Neural progenitor cell (in vitro differentiated cells): ENCODE data around the gene R3HCC1L. TPM values are rescaled to one million over a fixed set of nuclear protein-coding genes. Genes with fewer than 3 reads are reported as not detected.

Source experiments
- DNase-seq: peaks from one replicate; pipeline ENCODE4 v3.0.0-alpha.2; 2016; ENCODE audit warnings: low spot score
- H2AFZ ChIP-seq: fragments of 200-600 bp; sonication (generic); replicated peaks from 2 replicates; pipeline ENCODE4 v1.6.1; 2016; ENCODE audit warnings: antibody characterized with exemption
- H3F3A ChIP-seq: fragments of 200-600 bp; sonication (generic); 2 replicates; pipeline ENCODE4 v1.6.1; 2016; ENCODE audit warnings: antibody characterized with exemption, low read depth
- H3K27ac ChIP-seq: fragments of 200-600 bp; sonication (generic); 2 replicates; pipeline ENCODE4 v1.5.1; 2016; ENCODE audit warnings: mild to moderate bottlenecking
- H3K27me3 ChIP-seq: fragments of 200-600 bp; sonication (generic); 2 replicates; pipeline ENCODE4 v1.6.1; 2016; ENCODE audit warnings: mild to moderate bottlenecking, moderate library complexity
- H3K36me3 ChIP-seq: fragments of 200-600 bp; sonication (generic); 2 replicates; pipeline ENCODE4 v1.5.1; 2016
- H3K4me1 ChIP-seq: fragments of 200-600 bp; sonication (generic); 2 replicates; pipeline ENCODE4 v1.6.1; 2016; ENCODE audit warnings: mixed run types
- H3K4me2 ChIP-seq: fragments of 200-600 bp; sonication (generic); 2 replicates; pipeline ENCODE4 v1.6.1; 2016
- H3K4me3 ChIP-seq: fragments of 200-600 bp; sonication (generic); 2 replicates; pipeline ENCODE4 v1.5.1; 2016
- H3K79me2 ChIP-seq: fragments of 200-600 bp; sonication (generic); 2 replicates; pipeline ENCODE4 v1.6.1; 2016; ENCODE audit warnings: low read depth
- H3K9ac ChIP-seq: fragments of 200-600 bp; sonication (generic); 2 replicates; pipeline ENCODE4 v1.6.1; 2016
- H3K9me3 ChIP-seq: fragments of 200-600 bp; sonication (generic); 2 replicates; pipeline ENCODE4 v1.5.1; 2016; ENCODE audit warnings: low read depth
- H4K20me1 ChIP-seq: fragments of 200-600 bp; sonication (generic); 2 replicates; pipeline ENCODE4 v1.6.1; 2016; ENCODE audit warnings: low read depth
- H3K27ac Mint-ChIP-seq: 3 replicates; pipeline ENCODE4 v1.8.0; 2021; ENCODE audit warnings: mixed read lengths
- H3K27me3 Mint-ChIP-seq: 2 replicates; pipeline ENCODE4 v1.8.0; 2022; ENCODE audit warnings: low read depth, mild to moderate bottlenecking, inconsistent platforms, moderate library complexity, mixed read lengths; ENCODE audit not compliant: insufficient read depth
- H3K36me3 Mint-ChIP-seq: 3 replicates; pipeline ENCODE4 v1.8.0; 2021; ENCODE audit warnings: mixed read lengths
- H3K4me1 Mint-ChIP-seq: 3 replicates; pipeline ENCODE4 v1.8.0; 2021; ENCODE audit warnings: mixed read lengths
- H3K4me3 Mint-ChIP-seq: 3 replicates; pipeline ENCODE4 v1.8.0; 2021; ENCODE audit warnings: mild to moderate bottlenecking, moderate library complexity, mixed read lengths
- H3K9me3 Mint-ChIP-seq: 3 replicates; pipeline ENCODE4 v1.8.0; 2020; ENCODE audit warnings: mixed read lengths
- CTCF ChIP-seq: fragments of 200-600 bp; sonication (generic); IDR thresholded peaks from 2 replicates; pipeline ENCODE4 v1.5.1; 2017; ENCODE audit warnings: antibody characterized with exemption, mild to moderate bottlenecking
- EZH2 ChIP-seq: fragments of 200-600 bp; sonication (generic); IDR thresholded peaks from 2 replicates; pipeline ENCODE4 v1.6.1; 2017; ENCODE audit warnings: antibody characterized with exemption, mild to moderate bottlenecking, moderate library complexity
- EZH2phosphoT487 ChIP-seq: fragments of 200-600 bp; sonication (generic); IDR thresholded peaks from 2 replicates; pipeline ENCODE4 v1.6.1; 2017; ENCODE audit warnings: antibody characterized with exemption
- total RNA-seq: library from RNA; depleted of rRNA; stranded (reverse); fragments of >200 nt; gene quantifications from 2 replicates; pipeline ENCODE4 v1.2.3, GENCODE V29; 2015; ENCODE audit warnings: low replicate concordance

The R3HCC1L gene
- total RNA-seq, 1 donor from 2014 or later, result 26.8 TPM

- Mint-ChIP-seq H3K36me3 (no peaks in the 10 kb centered on the region), H3K27ac (no peak overlapping the region), H3K9me3 (no peaks in the 10 kb centered on the region), H3K4me1 (no peaks in the 10 kb centered on the region), H3K4me3 (no peak overlapping the region), H3K27me3 (peaks cover 5% of the 10 kb centered on the region)
- Histone ChIP-seq H3K27ac (no peak overlapping the region), H3K4me1 (no peaks in the 10 kb centered on the region), H3F3A (no peaks in the 10 kb centered on the region), H3K9me3 (no peaks in the 10 kb centered on the region), H3K79me2 (no peaks in the 10 kb centered on the region), H3K4me2 (no peak overlapping the region), H3K4me3 (no peak overlapping the region), H3K9ac (no peak overlapping the region), H4K20me1 (no peaks in the 10 kb centered on the region), H2AFZ (no peak overlapping the region), H3K36me3 (no peaks in the 10 kb centered on the region), H3K27me3 (no peaks in the 10 kb centered on the region)
- TF ChIP-seq EZH2phosphoT487, result no peak
- no peak for TF ChIP-seq CTCF
- TF ChIP-seq EZH2, result no peak
- DNase-seq, result no peak
These were observed 125.3 kb downstream of the R3HCC1L start for GRCh38 chr10:98259606-98260315.

- no peak overlapping the region for H3K27ac ChIP-seq
- no peak overlapping the region for H2AFZ ChIP-seq
- peaks cover 5% of the 10 kb centered on the region for H3K27me3 Mint-ChIP-seq
- H3K9ac ChIP-seq, result no peak overlapping the region
- H3K4me1 ChIP-seq, result no peaks in the 10 kb centered on the region
- no peak overlapping the region for H3K4me2 ChIP-seq
- H3K9me3 Mint-ChIP-seq, result no peaks in the 10 kb centered on the region
- H4K20me1 ChIP-seq, result no peaks in the 10 kb centered on the region
- no peaks in the 10 kb centered on the region for H3K79me2 ChIP-seq
- TF ChIP-seq EZH2, result no peak
- TF ChIP-seq CTCF, result no peak
- no peak for TF ChIP-seq EZH2phosphoT487
- H3K36me3 Mint-ChIP-seq, result no peaks in the 10 kb centered on the region
- H3K27ac Mint-ChIP-seq, result peak overlapping the region; percentile 87
- no peaks in the 10 kb centered on the region for H3K9me3 ChIP-seq
- no peaks in the 10 kb centered on the region for H3K36me3 ChIP-seq
- no peak overlapping the region for H3K4me3 Mint-ChIP-seq
- H3F3A ChIP-seq, result no peaks in the 10 kb centered on the region
- no peaks in the 10 kb centered on the region for H3K27me3 ChIP-seq
- no peak for DNase-seq
- H3K4me3 ChIP-seq, result no peak overlapping the region
- H3K4me1 Mint-ChIP-seq, result no peaks in the 10 kb centered on the region
These were observed 125.9 kb downstream of the R3HCC1L start for GRCh38 chr10:98260350-98260749.

- no peak for DNase-seq
- H3K4me3 ChIP-seq, result no peak overlapping the region
- H3K4me1 ChIP-seq, result peaks cover 2% of the 10 kb centered on the region
- H3K27ac Mint-ChIP-seq, result peak overlapping the region; percentile 87
- H3K79me2 ChIP-seq, result no peaks in the 10 kb centered on the region
- no peak overlapping the region for H3K27ac ChIP-seq
- H3K4me2 ChIP-seq, result no peak overlapping the region
- no peak overlapping the region for H2AFZ ChIP-seq
- H4K20me1 ChIP-seq, result no peaks in the 10 kb centered on the region
- H3K36me3 Mint-ChIP-seq, result no peaks in the 10 kb centered on the region
- no peaks in the 10 kb centered on the region for H3K36me3 ChIP-seq
- H3K9me3 ChIP-seq, result no peaks in the 10 kb centered on the region
- H3K9ac ChIP-seq, result no peak overlapping the region
- no peaks in the 10 kb centered on the region for H3K27me3 ChIP-seq
- TF ChIP-seq EZH2phosphoT487, result no peak
- TF ChIP-seq CTCF, result no peak
- TF ChIP-seq EZH2, result no peak
- peaks cover 4% of the 10 kb centered on the region for H3K27me3 Mint-ChIP-seq
- H3K4me1 Mint-ChIP-seq, result peaks cover 2% of the 10 kb centered on the region
- H3F3A ChIP-seq, result no peaks in the 10 kb centered on the region
- H3K9me3 Mint-ChIP-seq, result no peaks in the 10 kb centered on the region
- H3K4me3 Mint-ChIP-seq, result no peak overlapping the region
These were observed 126.3 kb downstream of the R3HCC1L start for GRCh38 chr10:98260752-98261151.
